GM10266 (cell line): ENCODE data around the gene MAP2K1.
A peak's percentile ranks its signal among the peaks of the same experiment; 100 is the strongest.

Source experiments
- DNase-seq: peaks from one replicate; pipeline ENCODE4 v3.0.0; 2012; ENCODE audit errors: extremely low spot score
- CTCF ChIP-seq: IDR thresholded peaks from 2 replicates; pipeline ENCODE4 v1.5.1; 2012; ENCODE audit warnings: mild to moderate bottlenecking, low read depth; ENCODE audit not compliant: control insufficient read depth, insufficient read depth; ENCODE audit errors: missing control alignments

Gene MAP2K1

GRCh38 chr15:66415360-66415759 lies 28.6 kb downstream of the MAP2K1 start:
- DNase-seq: no peak
- TF ChIP-seq CTCF: no peak

GRCh38 chr15:66417736-66418135 lies 31.0 kb downstream of the MAP2K1 start:
- TF ChIP-seq CTCF: no peak
- no peak for DNase-seq

GRCh38 chr15:66419471-66419870 lies 32.8 kb downstream of the MAP2K1 start:
- TF ChIP-seq CTCF: no peak
- no peak for DNase-seq

- TF ChIP-seq CTCF: no peak
- DNase-seq: no peak
Observed at GRCh38 chr15:66422347-66422746, 35.6 kb downstream of the MAP2K1 start.

- TF ChIP-seq CTCF: no peak
- no peak for DNase-seq
Observed at GRCh38 chr15:66423149-66423548, 36.4 kb downstream of the MAP2K1 start.

GRCh38 chr15:66424963-66425612 lies 38.4 kb downstream of the MAP2K1 start:
- no peak for TF ChIP-seq CTCF
- peak; percentile 39 for DNase-seq

GRCh38 chr15:66425837-66426236 lies 39.1 kb downstream of the MAP2K1 start:
- no peak for TF ChIP-seq CTCF
- DNase-seq: no peak
